ENCODE data around the gene RTP5.

Gene RTP5

GRCh38 chr2:241887806-241888522 is 18.4 kb downstream of the RTP5 start:
- DNase-seq (ENCODE audit: low spot score) = no peak

GRCh38 chr2:241888641-241889040 is 19.1 kb downstream of the RTP5 start:
- no peak for DNase-seq (ENCODE audit: low spot score)

GRCh38 chr2:241890524-241891235 is 21.2 kb downstream of the RTP5 start:
- DNase-seq (ENCODE audit: low spot score) = no peak

- DNase-seq (ENCODE audit: low spot score) = no peak
These were observed 21.9 kb downstream of the RTP5 start for GRCh38 chr2:241891315-241891987.

- DNase-seq (ENCODE audit: low spot score) = no peak
These were observed 22.4 kb downstream of the RTP5 start for GRCh38 chr2:241891988-241892298.

GRCh38 chr2:241892299-241893137 is 23.0 kb downstream of the RTP5 start:
- DNase-seq (ENCODE audit: low spot score) = peak; percentile 67

- no peak for DNase-seq (ENCODE audit: low spot score)
These were observed 23.7 kb downstream of the RTP5 start for GRCh38 chr2:241893265-241893664.

- no peak for DNase-seq (ENCODE audit: low spot score)
These were observed 24.6 kb downstream of the RTP5 start for GRCh38 chr2:241894056-241894641.

- no peak for DNase-seq (ENCODE audit: low spot score)
These were observed 25.3 kb downstream of the RTP5 start for GRCh38 chr2:241894681-241895426.

GRCh38 chr2:241895427-241895711 is 25.8 kb downstream of the RTP5 start:
- no peak for DNase-seq (ENCODE audit: low spot score)

GRCh38 chr2:241895712-241896641 is 26.4 kb downstream of the RTP5 start:
- peak; percentile 49 for DNase-seq (ENCODE audit: low spot score)

GRCh38 chr2:241896746-241897201 is 27.2 kb downstream of the RTP5 start:
- DNase-seq (ENCODE audit: low spot score) = no peak

GRCh38 chr2:241897231-241897916 is 27.8 kb downstream of the RTP5 start:
- no peak for DNase-seq (ENCODE audit: low spot score)

- no peak for DNase-seq (ENCODE audit: low spot score)
These were observed 29.1 kb downstream of the RTP5 start for GRCh38 chr2:241898463-241899270.

GRCh38 chr2:241900251-241901017 is 30.9 kb downstream of the RTP5 start:
- DNase-seq (ENCODE audit: low spot score) = no peak

GRCh38 chr2:241901018-241901380 is 31.5 kb downstream of the RTP5 start:
- DNase-seq (ENCODE audit: low spot score) = no peak

GRCh38 chr2:241901500-241902351 is 32.2 kb downstream of the RTP5 start:
- DNase-seq (ENCODE audit: low spot score) = no peak

Data from GM03348 (cell line).